ENCODE results near the gene ANO6.

DNA sequence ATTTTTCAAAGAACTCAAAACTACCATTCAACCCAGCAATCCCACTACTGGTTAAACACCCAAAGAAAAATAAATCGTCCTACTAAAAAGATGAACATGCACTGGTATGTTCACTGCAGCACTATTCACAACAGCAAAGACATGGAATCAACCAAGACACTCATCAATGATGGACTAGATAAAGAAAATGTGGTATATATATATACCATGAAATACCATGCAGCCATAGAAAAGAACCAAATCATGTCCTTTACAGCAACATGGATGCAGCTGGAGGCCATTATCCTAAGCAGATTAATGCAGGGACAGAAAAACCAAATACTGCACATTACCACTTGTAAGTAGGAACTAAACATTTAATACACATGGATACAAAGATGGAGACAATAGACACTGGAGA is 3.8 kb upstream of the ANO6 start:
- TF ChIP-seq, protein P1, sequence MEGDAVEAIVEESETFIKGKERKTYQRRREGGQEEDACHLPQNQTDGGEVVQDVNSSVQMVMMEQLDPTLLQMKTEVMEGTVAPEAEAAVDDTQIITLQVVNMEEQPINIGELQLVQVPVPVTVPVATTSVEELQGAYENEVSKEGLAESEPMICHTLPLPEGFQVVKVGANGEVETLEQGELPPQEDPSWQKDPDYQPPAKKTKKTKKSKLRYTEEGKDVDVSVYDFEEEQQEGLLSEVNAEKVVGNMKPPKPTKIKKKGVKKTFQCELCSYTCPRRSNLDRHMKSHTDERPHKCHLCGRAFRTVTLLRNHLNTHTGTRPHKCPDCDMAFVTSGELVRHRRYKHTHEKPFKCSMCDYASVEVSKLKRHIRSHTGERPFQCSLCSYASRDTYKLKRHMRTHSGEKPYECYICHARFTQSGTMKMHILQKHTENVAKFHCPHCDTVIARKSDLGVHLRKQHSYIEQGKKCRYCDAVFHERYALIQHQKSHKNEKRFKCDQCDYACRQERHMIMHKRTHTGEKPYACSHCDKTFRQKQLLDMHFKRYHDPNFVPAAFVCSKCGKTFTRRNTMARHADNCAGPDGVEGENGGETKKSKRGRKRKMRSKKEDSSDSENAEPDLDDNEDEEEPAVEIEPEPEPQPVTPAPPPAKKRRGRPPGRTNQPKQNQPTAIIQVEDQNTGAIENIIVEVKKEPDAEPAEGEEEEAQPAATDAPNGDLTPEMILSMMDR (optimal IDR thresholded peaks at IDR 0.05 in 1 of 3, IDR thresholded peaks at IDR 0.05 in 1 of 3, conservative IDR thresholded peaks at IDR 0.05 in 1 of 3; ENCODE audit: extremely low read depth in 1 of 3, insufficient read depth in 2 of 3, low read length in 3 of 3), result no peak
- TF ChIP-seq EZH2 (IDR thresholded peaks at IDR 0.05; ENCODE audit: low read length), result no peak

Data from keratinocyte (primary cell).